Testis (tissue), 3 donors: ENCODE measurements around the gene LHFPL3. TPM values are rescaled to one million over a fixed set of nuclear protein-coding genes. Genes with fewer than 3 reads are reported as not detected.

Source experiments
- DNase-seq: peaks from one replicate; pipeline ENCODE4 v3.0.0-alpha.2; 2019
- H3K27ac ChIP-seq, 2 donors: fragments of 200-600 bp; sonication (generic); one replicate each; pipeline ENCODE4 v1.5.1; 2019
- H3K27me3 ChIP-seq: fragments of 200-600 bp; sonication (generic); one replicate; pipeline ENCODE4 v1.5.1; 2019
- H3K36me3 ChIP-seq: fragments of 200-600 bp; sonication (generic); one replicate; pipeline ENCODE4 v1.5.1; 2017; ENCODE audit warnings: low read depth; ENCODE audit errors: missing control alignments
- H3K4me1 ChIP-seq: fragments of 200-600 bp; sonication (generic); one replicate; pipeline ENCODE4 v1.5.1; 2019
- H3K4me3 ChIP-seq, 2 donors: fragments of 200-600 bp; sonication (generic); one replicate each; pipeline ENCODE4 v1.5.1; 2017 to 2019
- H3K9me3 ChIP-seq: fragments of 200-600 bp; sonication (generic); one replicate; pipeline ENCODE4 v1.5.1; 2017
- CTCF ChIP-seq, 3 experiments: fragments of 450-650 bp in 2 of 3; fragments of 200-600 bp in 1 of 3; sonication (generic) in 1 of 3; IDR thresholded peaks; one replicate each; pipeline ENCODE4 v1.5.1; 2016 to 2019; ENCODE audit warnings: antibody characterized with exemption in 3 of 3, mild to moderate bottlenecking in 2 of 3, moderate library complexity in 1 of 3
- POLR2A ChIP-seq: fragments of 450-650 bp; IDR thresholded peaks from one replicate; pipeline ENCODE4 v1.6.1; 2017; ENCODE audit warnings: antibody characterized with exemption, mild to moderate bottlenecking, moderate library complexity
- WGBS, 2 donors: methylation state at CpG; one replicate each; pipeline ENCODE4 v1.1.5; 2018; 5-methylcytosine and 5-hydroxymethylcytosine counted together
- intact Hi-C: fragments of 100-400 bp; cut with DNase I; formaldehyde crosslinking; loops from one replicate; pipeline ENCODE4 v1.15.1; 2023; ENCODE audit warnings: low total_unique reads
- polyA plus RNA-seq: library from polyadenylated mRNA; stranded (reverse); fragments of 350-450 nt; fragmentation: Illumina TruSeq; extraction: RNeasy Lipid Tissue Mini Kit (QIAGEN cat#74804); gene quantifications from one replicate; pipeline ENCODE4 v1.2.3, GENCODE V29; 2014; ENCODE audit warnings: low read depth, low replicate concordance; ENCODE audit not compliant: insufficient read depth
- total RNA-seq, 2 donors: library from RNA; depleted of rRNA; stranded (reverse); fragments of >200 nt; gene quantifications; one replicate each; pipeline ENCODE4 v1.2.3, GENCODE V29; 2016

LHFPL3 gene
- total and polyA plus RNA-seq, 3 donors from 2014 or later, result 0.17 to 0.47 (median 0.19) TPM

- Histone ChIP-seq H3K4me1 (no peaks in the 10 kb centered on the region), H3K27ac (no peak overlapping the region), H3K9me3 (no peaks in the 10 kb centered on the region), H3K27me3 (no peaks in the 10 kb centered on the region), H3K4me3 (no peak overlapping the region), H3K36me3 (no peaks in the 10 kb centered on the region)
- DNase-seq, result no peak
- 71 to 73% methylated on average over 5 of the region's 5 CpGs for WGBS, 2 donors
- no peak for TF ChIP-seq POLR2A
- no peak for TF ChIP-seq CTCF (IDR thresholded peaks at IDR 0.05)
- intact Hi-C loops, result no loop called here
Measured at GRCh38 chr7:104317948-104318629, 10.3 kb upstream of the LHFPL3 start.

- 24 to 31% methylated on average over 7 of the region's 7 CpGs for WGBS, 2 donors
- DNase-seq, result no peak
- Histone ChIP-seq H3K27me3 (no peaks in the 10 kb centered on the region), H3K4me1 (no peaks in the 10 kb centered on the region), H3K9me3 (no peaks in the 10 kb centered on the region), H3K27ac (no peak overlapping the region), H3K4me3 (no peak overlapping the region), H3K36me3 (no peaks in the 10 kb centered on the region)
- intact Hi-C loops, result no loop called here
- TF ChIP-seq POLR2A, result no peak
- no peak for TF ChIP-seq CTCF (IDR thresholded peaks at IDR 0.05)
Measured at GRCh38 chr7:104327534-104327933, 869 bp upstream of the LHFPL3 start.

GRCh38 chr7:104327938-104328295, 486 bp upstream of the LHFPL3 start:
- H3K4me1 ChIP-seq, result no peaks in the 10 kb centered on the region
- intact Hi-C loops, result no loop called here
- 6 to 7% methylated on average over 7 to 13 of the region's 13 CpGs for WGBS, 2 donors
- TF ChIP-seq CTCF (IDR thresholded peaks at IDR 0.05), result no peak
- no peak for TF ChIP-seq POLR2A
- H3K36me3 ChIP-seq, result no peaks in the 10 kb centered on the region
- peak overlapping the region in 1 of 2 donors; percentile 38 for H3K4me3 ChIP-seq
- H3K9me3 ChIP-seq, result no peaks in the 10 kb centered on the region
- H3K27ac ChIP-seq, result no peak overlapping the region
- H3K27me3 ChIP-seq, result no peaks in the 10 kb centered on the region
- peak; percentile 13 for DNase-seq

GRCh38 chr7:104328970-104329825, 795 bp downstream of the LHFPL3 start:
- H3K36me3 ChIP-seq, result no peaks in the 10 kb centered on the region
- DNase-seq, result peak; percentile 13
- H3K4me1 ChIP-seq, result no peaks in the 10 kb centered on the region
- no peaks in the 10 kb centered on the region for H3K27me3 ChIP-seq
- no peak overlapping the region for H3K27ac ChIP-seq
- H3K9me3 ChIP-seq, result no peaks in the 10 kb centered on the region
- intact Hi-C loops, result no loop called here
- TF ChIP-seq CTCF (IDR thresholded peaks at IDR 0.05) (no peak), POLR2A (no peak)
- H3K4me3 ChIP-seq, result peak overlapping the region; percentile 6 to 38
- 0 to 2% methylated on average over 23 to 51 of the region's 59 CpGs for WGBS, 2 donors
